Effector memory CD4-positive, alpha-beta T cell (primary cell): Measurements from ENCODE around the gene MRPS6.

Experiments
- DNase-seq, 3 donors: peaks; one replicate each; pipeline ENCODE4 v3.0.0-alpha.2; 2020
- H3K27ac ChIP-seq: 2 replicates; pipeline ENCODE4 v1.7.0; 2013; ENCODE audit warnings: mild to moderate bottlenecking, low read length, moderate library complexity; ENCODE audit not compliant: insufficient read depth, poor library complexity, severe bottlenecking
- H3K27me3 ChIP-seq: replicated peaks from 2 replicates; pipeline ENCODE4 v1.7.0; 2013; ENCODE audit warnings: mild to moderate bottlenecking, low read length; ENCODE audit not compliant: insufficient read depth, control insufficient read depth, poor library complexity, severe bottlenecking
- H3K36me3 ChIP-seq: 2 replicates; pipeline ENCODE4 v1.7.0; 2013; ENCODE audit warnings: mild to moderate bottlenecking, low read length, moderate library complexity; ENCODE audit not compliant: control insufficient read depth, insufficient read depth
- H3K4me1 ChIP-seq: 2 replicates; pipeline ENCODE4 v1.7.0; 2013; ENCODE audit warnings: low read length, mild to moderate bottlenecking; ENCODE audit not compliant: control insufficient read depth, insufficient read depth, poor library complexity, severe bottlenecking
- H3K4me3 ChIP-seq: 2 replicates; pipeline ENCODE4 v1.7.0; 2013; ENCODE audit warnings: low read length, low read depth, mild to moderate bottlenecking; ENCODE audit not compliant: insufficient read depth, poor library complexity, severe bottlenecking
- H3K9me3 ChIP-seq: 2 replicates; pipeline ENCODE4 v1.7.0; 2013; ENCODE audit warnings: mild to moderate bottlenecking, low read length, moderate library complexity; ENCODE audit not compliant: control insufficient read depth
- total RNA-seq, 3 donors: gene quantifications; one replicate each; lab custom pipeline; 2026; lab: John Stamatoyannopoulos, UW

Gene MRPS6
- total RNA-seq: 6.2 to 13.0 (median 9.7) reads per million in 3 donors

GRCh38 chr21:34073032-34073748 lies at the start of gene MRPS6, which contains the start of gene SLC5A3:
MRPS6 (plus strand) TSS chr21:34073578; CDS start chr21:34073701, 123 bp downstream.
SLC5A3 (plus strand) TSS chr21:34073578; CDS start chr21:34095199, 21,621 bp downstream.
- peak; percentile 57 to 69 (median 61) for DNase-seq
- H3K36me3 ChIP-seq: no peaks in the 10 kb centered on the region
- H3K27me3 ChIP-seq: no peaks in the 10 kb centered on the region
- no peaks in the 10 kb centered on the region for H3K9me3 ChIP-seq
- H3K4me3 ChIP-seq: peak within 1 kb of the TSS; percentile 90
- peaks cover 18% of the 10 kb centered on the region for H3K4me1 ChIP-seq
- peak within 1 kb of the TSS; percentile 77 for H3K27ac ChIP-seq

GRCh38 chr21:34023691-34024373 lies 49.5 kb upstream of the MRPS6 start:
- Histone ChIP-seq H3K27me3 (no peaks in the 10 kb centered on the region), H3K9me3 (no peaks in the 10 kb centered on the region), H3K4me1 (peaks cover 9% of the 10 kb centered on the region), H3K36me3 (no peaks in the 10 kb centered on the region), H3K27ac (no peak overlapping the region), H3K4me3 (no peak overlapping the region)
- no peak for DNase-seq

GRCh38 chr21:34024374-34024693 lies 49.0 kb upstream of the MRPS6 start:
- Histone ChIP-seq H3K27ac (no peak overlapping the region), H3K36me3 (no peaks in the 10 kb centered on the region), H3K27me3 (no peaks in the 10 kb centered on the region), H3K4me3 (no peak overlapping the region), H3K4me1 (peaks cover 9% of the 10 kb centered on the region), H3K9me3 (no peaks in the 10 kb centered on the region)
- no peak for DNase-seq

- no peak for DNase-seq
These were observed 45.5 kb upstream of the MRPS6 start for GRCh38 chr21:34027721-34028461.

GRCh38 chr21:34029743-34030528 lies 43.4 kb upstream of the MRPS6 start:
- Histone ChIP-seq H3K4me1 (no peaks in the 10 kb centered on the region), H3K4me3 (no peak overlapping the region)

More at GRCh38 chr21:34027721-34028461, 45.5 kb upstream of the MRPS6 start:
- H3K27ac ChIP-seq: no peak overlapping the region
- H3K9me3 ChIP-seq: no peaks in the 10 kb centered on the region
- H3K4me1 ChIP-seq: peaks cover 7% of the 10 kb centered on the region
- no peaks in the 10 kb centered on the region for H3K27me3 ChIP-seq
- H3K36me3 ChIP-seq: no peaks in the 10 kb centered on the region
- no peak overlapping the region for H3K4me3 ChIP-seq

GRCh38 chr21:34031835-34032370 lies 41.5 kb upstream of the MRPS6 start:
- no peaks in the 10 kb centered on the region for H3K36me3 ChIP-seq
- no peaks in the 10 kb centered on the region for H3K9me3 ChIP-seq
- no peak overlapping the region for H3K27ac ChIP-seq
- H3K4me1 ChIP-seq: no peaks in the 10 kb centered on the region
- H3K4me3 ChIP-seq: no peak overlapping the region
- DNase-seq: no peak
- no peaks in the 10 kb centered on the region for H3K27me3 ChIP-seq

More at GRCh38 chr21:34029743-34030528, 43.4 kb upstream of the MRPS6 start:
- Histone ChIP-seq H3K27me3 (no peaks in the 10 kb centered on the region), H3K27ac (no peak overlapping the region), H3K9me3 (no peaks in the 10 kb centered on the region), H3K36me3 (no peaks in the 10 kb centered on the region)
- peak; percentile 22 to 32 (median 23) for DNase-seq

- no peak for DNase-seq
- Histone ChIP-seq H3K36me3 (no peaks in the 10 kb centered on the region), H3K9me3 (no peaks in the 10 kb centered on the region), H3K27me3 (no peaks in the 10 kb centered on the region), H3K4me1 (no peaks in the 10 kb centered on the region), H3K4me3 (no peak overlapping the region), H3K27ac (no peak overlapping the region)
These were observed 38.9 kb upstream of the MRPS6 start for GRCh38 chr21:34034369-34035014.

- H3K27me3 ChIP-seq: no peaks in the 10 kb centered on the region
- no peak overlapping the region for H3K27ac ChIP-seq
- no peaks in the 10 kb centered on the region for H3K4me1 ChIP-seq
- H3K9me3 ChIP-seq: no peaks in the 10 kb centered on the region
- no peak overlapping the region for H3K4me3 ChIP-seq
- H3K36me3 ChIP-seq: no peaks in the 10 kb centered on the region
- DNase-seq: no peak
These were observed 37.6 kb upstream of the MRPS6 start for GRCh38 chr21:34035619-34036354.
